ES-I3 (cell line): ENCODE results near the gene ADORA1.

Source experiments
- H3K36me3 ChIP-seq: 2 replicates; pipeline ENCODE4 v1.6.1; 2013; ENCODE audit warnings: mild to moderate bottlenecking, low read length, control low read depth, moderate library complexity; ENCODE audit not compliant: insufficient read depth
- H3K4me1 ChIP-seq: 2 replicates; pipeline ENCODE4 v1.6.1; 2013; ENCODE audit warnings: mild to moderate bottlenecking, control low read depth, low read length; ENCODE audit not compliant: insufficient read depth
- H3K9ac ChIP-seq: 2 replicates; pipeline ENCODE4 v1.6.1; 2013; ENCODE audit warnings: low read depth, mild to moderate bottlenecking, low read length, moderate library complexity
- H3K9me3 ChIP-seq: 2 replicates; pipeline ENCODE4 v1.6.1; 2013; ENCODE audit warnings: mild to moderate bottlenecking, low read length, moderate library complexity; ENCODE audit not compliant: control insufficient read depth, insufficient read depth

ADORA1 gene

DNA sequence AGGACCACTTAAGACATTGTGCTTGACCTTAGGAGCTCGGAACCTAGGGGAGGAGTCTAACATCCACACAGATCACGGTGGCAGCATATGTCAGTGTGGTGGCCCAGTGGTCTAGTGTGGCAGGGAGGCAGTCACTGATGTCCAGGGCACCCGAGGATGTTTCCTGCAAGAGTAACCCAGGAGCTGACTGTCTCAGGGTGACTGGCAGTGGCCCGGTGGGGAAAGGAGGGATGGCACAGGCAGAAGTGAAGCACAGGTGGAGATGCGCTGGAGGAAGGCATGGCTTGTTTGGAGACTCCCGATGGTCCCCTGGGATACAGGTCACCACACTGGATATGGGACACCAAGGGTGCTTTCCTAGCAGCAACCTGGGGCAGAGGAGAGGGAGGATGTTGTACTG is 85.6 kb downstream of the ADORA1 start:
- Histone ChIP-seq H3K4me1 (no peaks in the 10 kb centered on the region; the same call in 1 of the 2 replicates), H3K9ac (no peak overlapping the region)

DNA sequence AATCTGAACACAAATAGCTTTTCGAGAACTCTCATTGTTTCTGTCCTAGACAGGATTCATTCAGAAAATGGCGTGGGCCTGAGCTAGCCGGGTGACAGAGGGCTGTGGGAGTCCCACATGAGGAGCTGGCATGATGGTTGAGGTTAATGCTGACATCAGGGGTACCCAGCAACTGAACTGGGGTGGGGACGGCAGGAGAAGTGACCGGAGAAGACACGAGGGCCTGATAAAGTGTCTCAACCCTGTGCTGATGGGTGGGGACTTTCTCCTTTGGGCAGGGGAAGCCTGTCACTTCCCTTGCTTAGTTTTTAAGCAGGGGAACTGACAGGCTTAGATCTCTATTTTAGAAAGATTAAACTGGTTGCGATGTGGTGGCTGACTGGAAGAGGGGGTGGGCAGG is 87.3 kb downstream of the ADORA1 start:
- Histone ChIP-seq H3K9ac (no peak overlapping the region), H3K4me1 (no peaks in the 10 kb centered on the region; the same call in 1 of the 2 replicates), H3K9me3 (no peaks in the 10 kb centered on the region), H3K36me3 (no peaks in the 10 kb centered on the region)

More for the DNA sequence above, 85.6 kb downstream of the ADORA1 start:
- Histone ChIP-seq H3K36me3 (no peaks in the 10 kb centered on the region), H3K9me3 (no peaks in the 10 kb centered on the region)

DNA sequence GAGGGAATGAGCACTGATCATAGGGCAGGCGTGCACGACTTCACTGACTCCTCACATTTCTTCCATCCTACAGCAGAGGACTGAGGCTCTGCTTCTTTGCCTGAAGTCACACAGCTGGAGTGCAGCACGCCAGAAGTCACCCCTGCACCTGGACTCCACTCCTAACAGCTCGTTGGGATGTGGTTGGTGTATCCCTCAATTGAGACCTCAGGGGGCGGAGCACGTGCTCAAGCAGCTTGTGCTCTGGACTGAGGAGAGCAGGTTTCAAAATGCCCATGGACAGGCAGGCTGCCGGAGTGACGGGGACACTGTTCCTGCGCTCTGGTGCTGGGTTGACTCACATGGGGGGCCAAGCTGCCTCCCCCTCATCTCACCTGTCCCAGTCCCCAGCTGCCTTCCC is 88.0 kb downstream of the ADORA1 start:
- Histone ChIP-seq H3K9ac (no peak overlapping the region), H3K9me3 (no peaks in the 10 kb centered on the region), H3K36me3 (no peaks in the 10 kb centered on the region), H3K4me1 (no peaks in the 10 kb centered on the region; the same call in 1 of the 2 replicates)

DNA sequence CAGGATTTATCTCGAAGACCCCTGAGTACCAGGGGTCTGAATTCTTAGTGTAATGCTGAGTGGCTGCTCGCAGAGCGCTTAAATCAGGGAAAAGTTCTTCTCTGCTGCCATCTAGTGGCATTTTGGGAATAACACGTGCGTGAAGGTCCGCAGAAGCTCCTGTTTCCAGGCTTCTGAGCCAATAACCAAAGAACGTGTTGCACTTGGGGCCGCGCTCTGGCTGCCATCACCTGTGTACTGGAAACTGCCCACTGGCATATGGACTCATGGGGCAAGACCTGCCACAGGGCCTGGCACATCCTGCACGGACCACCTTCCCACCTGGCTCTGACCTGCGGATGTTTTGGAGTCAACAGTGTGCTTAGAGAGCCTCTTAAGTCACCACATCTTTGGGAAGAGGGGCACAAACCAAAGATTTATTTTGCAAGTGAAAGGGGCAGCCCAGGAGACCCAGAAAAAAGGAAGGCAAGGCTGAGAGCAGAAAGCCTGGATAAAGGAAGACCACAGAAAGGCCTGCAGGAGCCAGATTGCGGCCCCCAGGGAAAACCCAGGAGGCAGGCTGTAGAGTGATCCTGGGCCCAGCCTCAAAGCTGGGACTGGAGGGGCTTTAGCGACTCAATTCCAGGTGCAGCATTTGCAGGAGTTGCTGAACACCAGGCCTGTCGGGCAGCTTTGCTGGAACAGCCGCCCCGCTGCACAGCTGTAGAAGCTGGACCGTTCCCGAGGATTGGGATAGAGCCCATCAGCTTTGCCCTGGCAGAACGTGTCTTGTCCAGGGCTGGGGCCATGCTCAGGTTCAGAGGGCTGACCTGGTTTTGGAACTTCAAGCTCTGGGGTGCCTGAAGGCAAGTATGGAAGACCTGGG is 89.0 kb downstream of the ADORA1 start:
- Histone ChIP-seq H3K9ac (no peak overlapping the region), H3K36me3 (no peaks in the 10 kb centered on the region), H3K4me1 (no peaks in the 10 kb centered on the region; the same call in 1 of the 2 replicates), H3K9me3 (no peaks in the 10 kb centered on the region)
